Pulmonary artery endothelial cell (primary cell): ENCODE data around the gene SCGB1C2. TPM values are rescaled to one million over a fixed set of nuclear protein-coding genes. Genes with fewer than 3 reads are reported as not detected.
"Not testable (repeated sequence)": the region's sequence is repeated elsewhere in the genome, so short reads cannot be mapped to it uniquely, and the experiment has no call there.

Experiments
- DNase-seq: peaks from one replicate; pipeline ENCODE4 v3.0.0-alpha.2; 2011; ENCODE audit warnings: low read depth, low spot score
- total RNA-seq: library from RNA; depleted of rRNA; stranded (reverse); fragments of >200 nt; gene quantifications from 2 replicates; pipeline ENCODE4 v1.2.3, GENCODE V29; 2014

Gene SCGB1C2
- total RNA-seq, 1 donor from 2014 or later, result not detected

- no peak for DNase-seq
Observed at GRCh38 chr17:148757-149156, 11.4 kb downstream of the SCGB1C2 start.

- DNase-seq, result no peak
Observed at GRCh38 chr17:149231-149630, 11.9 kb downstream of the SCGB1C2 start.

GRCh38 chr17:149897-150584, 12.7 kb downstream of the SCGB1C2 start:
- no peak for DNase-seq

- no peak for DNase-seq
Observed at GRCh38 chr17:151004-151403, 13.6 kb downstream of the SCGB1C2 start.

GRCh38 chr17:151886-152859, 14.8 kb downstream of the SCGB1C2 start:
- DNase-seq, result no peak

GRCh38 chr17:152860-153420, 15.6 kb downstream of the SCGB1C2 start:
- DNase-seq, result no peak

GRCh38 chr17:153851-154250, 16.5 kb downstream of the SCGB1C2 start:
- DNase-seq, result no peak

GRCh38 chr17:155576-155975, 18.2 kb downstream of the SCGB1C2 start:
- no peak for DNase-seq

- no peak for DNase-seq
Observed at GRCh38 chr17:156094-156621, 18.8 kb downstream of the SCGB1C2 start.

GRCh38 chr17:156946-157345, 19.6 kb downstream of the SCGB1C2 start:
- no peak for DNase-seq

- no peak for DNase-seq
Observed at GRCh38 chr17:157901-158300, 20.5 kb downstream of the SCGB1C2 start.

GRCh38 chr17:158379-158778, 21.0 kb downstream of the SCGB1C2 start:
- DNase-seq, result no peak

- DNase-seq, result no peak
Observed at GRCh38 chr17:159609-160008, 22.2 kb downstream of the SCGB1C2 start.

GRCh38 chr17:160336-160735, 23.0 kb downstream of the SCGB1C2 start:
- no peak for DNase-seq

- DNase-seq, result no peak
Observed at GRCh38 chr17:161481-161880, 24.1 kb downstream of the SCGB1C2 start.

GRCh38 chr17:162689-163088, 25.3 kb downstream of the SCGB1C2 start:
- no peak for DNase-seq

- DNase-seq, result no peak
Observed at GRCh38 chr17:163514-164098, 26.2 kb downstream of the SCGB1C2 start.

GRCh38 chr17:164303-165235, 27.2 kb downstream of the SCGB1C2 start:
- peak; percentile 22 for DNase-seq

GRCh38 chr17:165939-166338, 28.6 kb downstream of the SCGB1C2 start:
- DNase-seq, result no peak

GRCh38 chr17:168614-169013, 31.2 kb downstream of the SCGB1C2 start:
- not testable (repeated sequence) for DNase-seq
